ENCODE results near the gene SUPT7L.
"Not testable (repeated sequence)": the region's sequence is repeated elsewhere in the genome, so short reads cannot be mapped to it uniquely, and the experiment has no call there.

Gene SUPT7L

DNA sequence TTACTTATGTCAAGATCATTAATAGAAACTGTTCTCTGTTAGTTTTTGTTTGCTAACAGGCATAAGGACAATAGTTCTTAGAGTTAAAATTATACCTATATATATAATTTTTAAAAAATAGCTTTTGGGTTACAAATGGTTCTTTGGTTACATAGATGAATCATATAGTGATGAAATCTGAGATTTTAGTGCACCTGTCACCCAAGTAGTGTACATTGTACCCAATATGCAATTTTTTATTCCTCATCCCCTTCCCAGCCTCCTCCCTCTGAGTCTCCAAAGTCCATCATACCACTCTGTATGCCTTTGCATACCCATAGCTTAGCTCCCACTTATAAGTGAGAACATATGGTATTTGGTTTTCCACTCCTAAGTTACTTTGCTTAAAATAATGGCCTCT lies 26.6 kb upstream of the SUPT7L start:
- no peak for DNase-seq
- intact Hi-C loops (cut with DNase I): no loop called here

DNA sequence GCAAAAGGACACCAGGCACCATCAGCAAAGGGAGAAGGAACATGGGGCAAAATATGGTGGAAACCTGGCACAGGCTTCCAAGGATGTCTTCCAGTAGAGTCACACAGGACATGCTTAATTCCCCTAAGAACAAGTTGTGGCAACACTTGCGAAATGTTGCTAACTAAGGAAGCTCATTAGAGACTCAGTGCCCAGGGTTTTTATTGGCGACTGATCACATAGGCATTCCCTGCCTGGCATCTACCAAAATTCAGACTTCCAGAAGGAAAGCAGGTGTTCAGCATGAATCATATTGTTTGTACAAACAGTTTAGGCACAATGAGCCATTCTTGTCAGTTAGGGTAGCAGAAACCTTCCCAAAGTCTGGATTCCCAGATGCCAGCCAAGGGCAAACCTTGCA lies 26.0 kb upstream of the SUPT7L start:
- intact Hi-C loops (cut with DNase I): no loop called here
- no peak for DNase-seq

DNA sequence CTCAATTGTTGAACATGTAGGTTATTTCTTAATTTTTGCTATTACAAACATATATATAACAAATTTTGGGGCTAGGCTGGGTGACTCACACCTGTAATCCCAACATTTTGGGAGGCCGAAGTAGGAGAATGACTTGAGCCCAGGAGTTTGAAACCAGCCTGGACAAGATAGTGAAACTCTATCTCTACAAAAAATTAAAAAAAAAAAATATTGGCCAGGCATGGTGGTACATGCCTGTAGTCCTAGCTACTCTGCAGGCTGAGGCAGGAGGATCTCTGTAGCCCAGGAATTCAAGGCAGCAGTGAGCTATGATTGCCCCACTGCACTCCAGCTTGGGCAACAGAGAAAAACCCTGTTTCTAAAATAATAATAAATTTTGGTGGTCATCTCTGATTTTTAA lies 23.8 kb upstream of the SUPT7L start:
- no peak for DNase-seq
- intact Hi-C loops (cut with DNase I): no loop called here

DNA sequence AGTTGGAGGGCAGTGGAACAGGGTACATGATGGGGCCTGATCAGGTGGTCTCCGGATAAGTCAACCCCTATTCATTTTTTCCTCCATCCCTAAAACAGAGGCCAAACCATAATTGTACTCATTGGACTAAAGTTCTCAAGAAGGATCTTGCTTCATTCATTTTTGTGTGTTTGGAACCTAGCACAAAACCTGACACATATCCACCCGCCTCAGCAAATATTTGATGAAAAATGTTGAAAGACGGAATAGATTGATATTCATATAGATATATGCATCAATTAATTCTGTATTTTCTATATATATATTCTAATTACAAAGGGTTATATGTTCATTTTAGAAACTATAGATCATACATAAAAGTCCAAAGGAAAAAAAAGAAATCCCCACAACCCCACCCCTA lies 22.2 kb upstream of the SUPT7L start:
- intact Hi-C loops (cut with DNase I): no loop called here
- no peak for DNase-seq

DNA sequence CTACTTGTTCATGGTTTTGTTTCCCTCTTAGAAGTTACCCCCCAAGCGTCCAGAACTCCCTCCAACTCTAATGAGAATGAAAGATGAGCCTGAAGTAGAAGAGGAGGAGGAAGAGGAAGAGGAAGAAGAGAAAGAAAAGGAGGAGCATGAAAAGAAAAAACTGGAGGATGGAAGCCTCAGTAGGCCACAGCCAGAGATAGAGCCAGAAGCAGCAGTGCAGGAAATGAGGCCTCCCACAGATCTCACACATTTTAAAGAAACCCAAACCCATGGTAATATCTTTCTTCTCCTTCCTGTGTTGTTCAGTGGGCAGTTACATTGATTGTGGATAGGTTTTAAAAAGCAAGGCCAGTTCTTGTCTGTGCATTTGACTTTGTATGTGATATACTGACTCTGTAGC lies 21.6 kb upstream of the SUPT7L start:
- intact Hi-C loops (cut with DNase I); DNase-seq: not testable (repeated sequence)

DNA sequence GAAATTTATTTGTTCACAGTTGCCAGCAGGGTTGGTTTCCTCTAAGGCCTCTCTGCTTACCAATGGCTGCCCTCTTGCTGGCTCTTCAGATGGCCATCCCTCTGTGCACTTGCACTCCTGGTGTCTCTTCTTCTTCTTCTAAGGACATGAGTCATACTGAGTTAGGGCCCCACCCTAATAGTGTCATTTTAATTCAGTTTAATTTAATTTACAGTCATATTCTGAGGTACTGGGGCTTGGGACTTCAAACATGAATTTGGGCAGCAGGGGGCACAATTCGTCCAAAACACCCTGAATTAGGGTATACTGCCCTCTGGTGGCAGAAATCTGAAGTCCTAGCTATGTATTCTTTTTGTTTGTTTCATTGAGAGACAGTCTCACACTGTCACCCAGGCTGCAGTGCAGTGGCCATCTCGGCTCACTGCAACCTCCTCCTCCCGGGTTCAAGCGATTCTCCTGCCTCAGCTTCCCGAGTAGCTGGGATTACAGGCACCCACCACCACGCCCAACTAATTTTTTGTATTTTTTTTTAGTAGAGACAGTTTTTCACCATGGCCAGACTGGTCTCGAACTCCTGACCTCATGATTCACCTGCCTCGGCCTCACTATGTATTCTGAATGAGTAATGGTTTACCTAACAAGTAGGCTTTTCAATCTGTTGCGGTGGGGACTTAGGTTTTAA lies 20.1 kb upstream of the SUPT7L start:
- intact Hi-C loops (cut with DNase I): no loop called here
- peak in 37 of 42 donors; percentile 15 to 90 (median 67) for DNase-seq

DNA sequence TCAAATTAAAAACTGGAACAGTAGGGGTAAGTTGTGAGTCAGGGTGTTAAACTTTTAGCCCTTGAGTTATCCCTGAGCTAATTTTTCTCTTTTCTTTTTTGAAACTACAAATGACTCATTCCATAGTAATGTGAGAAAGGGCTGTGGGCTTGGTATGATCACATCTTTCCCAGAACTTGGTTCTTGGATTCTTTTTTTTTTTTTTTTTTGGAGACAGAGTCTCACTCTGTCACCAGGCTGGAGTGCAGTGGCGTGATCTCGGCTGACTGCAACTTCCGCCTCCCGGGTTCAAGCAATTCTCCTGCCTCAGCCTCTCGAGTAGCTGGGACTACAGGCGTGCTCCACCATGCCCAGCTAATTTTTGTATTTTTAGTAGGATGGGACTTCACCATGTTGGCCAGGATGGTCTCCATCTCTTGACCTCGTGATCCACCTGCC lies 18.9 kb upstream of the SUPT7L start:
- DNase-seq: peak in 2 of 42 donors; percentile 11 to 20
- intact Hi-C loops (cut with DNase I): not testable (repeated sequence)

DNA sequence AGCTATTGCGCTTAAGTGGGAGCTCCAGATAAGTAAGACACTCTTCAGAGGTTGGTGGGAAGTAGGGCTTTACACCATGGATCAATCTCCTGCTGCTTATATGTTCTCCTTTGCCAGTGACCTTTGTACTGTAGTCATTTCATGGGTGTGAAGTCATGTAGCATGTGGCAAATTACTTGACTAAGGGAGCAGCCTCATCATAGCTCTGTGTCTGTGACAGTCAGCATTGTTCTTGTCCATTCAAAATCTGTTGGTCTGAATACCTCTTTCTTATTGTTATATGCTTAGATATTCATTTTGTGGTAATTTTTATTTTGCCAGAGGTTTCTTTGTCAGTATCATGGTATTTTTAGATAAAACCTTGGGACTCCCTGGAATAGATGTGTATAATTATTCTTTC lies 18.4 kb upstream of the SUPT7L start:
- intact Hi-C loops (cut with DNase I): no loop called here
- no peak for DNase-seq

DNA sequence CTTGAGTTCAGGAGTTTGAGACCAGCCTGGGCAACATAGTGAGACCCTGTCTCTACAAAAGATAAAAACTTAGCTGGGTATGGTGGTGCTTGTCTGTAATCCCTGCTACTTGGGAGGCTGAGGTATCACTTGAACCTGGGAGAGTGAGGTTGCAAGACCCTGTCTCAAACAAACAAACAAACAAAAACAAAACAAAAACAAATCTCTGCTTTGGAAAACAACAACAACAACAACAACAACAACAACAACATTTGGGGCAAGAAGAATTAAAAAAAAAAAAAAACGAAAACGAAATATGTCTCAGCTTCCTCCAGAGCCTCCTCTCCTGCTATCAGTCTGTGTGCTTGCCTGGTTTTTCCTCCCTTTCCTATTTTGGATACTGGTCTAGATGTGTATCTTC lies 17.2 kb upstream of the SUPT7L start:
- no peak for DNase-seq
- intact Hi-C loops (cut with DNase I): no loop called here

DNA sequence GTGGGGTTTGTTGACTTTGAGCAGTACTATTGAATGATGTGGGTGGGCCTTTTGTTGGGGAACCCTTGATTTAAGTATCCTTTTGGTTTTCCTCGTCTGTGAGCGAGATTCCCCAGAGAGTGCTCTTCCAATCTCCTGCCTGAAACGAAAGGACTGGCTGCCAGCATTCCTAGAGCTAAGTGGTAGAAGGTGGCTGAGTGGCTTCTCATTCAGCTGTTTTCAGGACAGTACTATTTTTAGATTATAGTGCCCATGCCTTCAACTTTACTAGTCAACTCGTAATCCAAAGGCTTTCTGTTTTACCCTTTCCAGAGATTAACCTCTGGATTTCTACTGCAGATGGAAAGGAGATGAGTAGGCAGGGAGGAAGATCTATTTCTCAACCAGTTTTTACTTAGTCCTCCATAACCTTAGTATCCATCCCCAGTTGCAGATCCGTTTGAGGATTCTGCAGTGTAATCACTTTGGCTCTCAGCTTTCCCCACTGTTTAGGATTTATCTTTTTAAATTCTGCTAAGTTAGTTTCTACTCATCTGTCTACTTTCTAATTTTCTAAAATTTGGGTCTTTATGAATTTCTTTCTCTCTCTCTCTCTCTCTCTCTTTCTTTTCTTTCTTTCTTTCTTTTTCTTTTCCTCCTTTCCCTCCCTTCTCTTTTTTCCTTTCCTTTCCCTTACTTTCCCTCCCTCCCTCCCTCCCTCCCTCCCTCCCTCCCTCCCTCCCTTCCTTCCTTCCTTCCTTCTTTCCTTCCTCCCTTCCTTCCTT lies 9.5 kb upstream of the SUPT7L start:
- DNase-seq: no peak
- intact Hi-C loops (cut with DNase I): no loop called here

DNA sequence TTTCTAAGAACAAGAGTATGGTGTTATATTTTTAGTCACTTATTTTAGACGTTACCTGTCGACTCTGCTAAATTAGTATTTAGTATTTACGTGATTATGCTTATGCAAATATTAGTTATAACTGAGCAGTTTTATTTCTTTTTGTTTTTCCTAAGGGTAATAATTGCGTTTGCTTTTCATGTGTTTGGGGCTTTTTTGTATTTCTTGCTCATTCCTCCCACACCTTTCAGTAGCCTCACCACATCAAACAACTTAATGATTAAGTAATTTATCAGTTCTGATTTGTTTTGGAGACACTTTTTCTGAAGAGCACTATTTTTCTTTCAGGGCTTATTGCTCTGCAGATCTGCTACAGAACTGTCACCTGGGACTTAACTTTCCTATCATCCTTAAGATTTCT lies 7.8 kb upstream of the SUPT7L start:
- intact Hi-C loops (cut with DNase I): no loop called here
- no peak for DNase-seq

DNA sequence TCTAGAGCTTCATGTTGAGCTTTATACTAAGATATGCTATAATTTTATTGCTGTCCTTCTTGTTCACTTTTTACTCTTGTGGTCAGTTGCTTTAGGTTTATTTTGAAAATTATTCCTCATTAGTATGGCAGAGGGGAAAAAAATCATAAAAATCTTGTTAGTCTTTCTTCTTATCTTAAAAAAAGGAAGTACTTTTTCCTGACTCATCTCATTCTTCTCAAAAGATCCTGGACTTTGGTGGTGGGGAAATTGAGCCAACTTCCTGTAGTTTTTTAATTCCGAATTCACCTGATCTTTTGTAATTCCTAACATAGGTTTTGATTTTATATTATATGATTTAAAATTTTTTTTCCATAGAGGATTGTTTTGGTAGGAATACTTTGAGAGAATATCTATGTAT lies 4.0 kb upstream of the SUPT7L start:
- intact Hi-C loops (cut with DNase I): no loop called here
- DNase-seq: no peak

DNA sequence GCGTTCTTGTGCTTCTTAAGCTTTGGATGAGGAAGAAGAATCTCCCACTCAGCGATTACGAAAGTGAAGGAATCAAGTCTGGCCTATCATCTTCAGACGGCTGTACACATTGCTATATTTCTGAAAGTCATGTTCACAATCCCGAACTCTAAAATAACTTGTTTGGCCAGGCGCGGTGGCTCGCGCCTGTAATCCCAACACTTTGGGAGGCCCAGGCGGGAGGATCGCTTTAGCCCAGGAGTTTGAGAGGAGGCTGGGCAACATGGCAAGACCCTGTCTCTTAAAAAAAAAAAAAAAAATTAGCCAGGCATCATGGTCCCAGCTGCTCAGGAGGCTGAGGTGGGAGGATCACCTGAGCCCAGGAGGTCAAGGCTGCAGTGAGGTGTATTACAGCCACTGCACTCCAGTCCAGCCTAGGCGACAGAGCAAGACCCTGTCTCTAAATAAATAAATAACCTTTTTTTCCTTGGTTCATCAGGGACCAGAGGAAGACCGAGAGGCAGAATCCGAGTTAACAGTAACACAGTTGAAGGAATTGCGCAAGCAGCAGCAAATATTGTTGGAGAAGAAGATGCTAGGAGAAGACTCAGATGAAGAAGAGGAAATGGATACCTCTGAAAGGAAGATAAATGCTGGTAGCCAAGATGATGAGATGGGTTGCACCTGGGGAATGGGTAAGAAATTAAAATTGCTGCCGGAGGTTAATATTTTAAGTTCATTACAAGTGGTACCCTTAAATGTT lies 1.4 kb upstream of the SUPT7L start:
- DNase-seq: no peak
- intact Hi-C loops (cut with DNase I): no loop called here

DNA sequence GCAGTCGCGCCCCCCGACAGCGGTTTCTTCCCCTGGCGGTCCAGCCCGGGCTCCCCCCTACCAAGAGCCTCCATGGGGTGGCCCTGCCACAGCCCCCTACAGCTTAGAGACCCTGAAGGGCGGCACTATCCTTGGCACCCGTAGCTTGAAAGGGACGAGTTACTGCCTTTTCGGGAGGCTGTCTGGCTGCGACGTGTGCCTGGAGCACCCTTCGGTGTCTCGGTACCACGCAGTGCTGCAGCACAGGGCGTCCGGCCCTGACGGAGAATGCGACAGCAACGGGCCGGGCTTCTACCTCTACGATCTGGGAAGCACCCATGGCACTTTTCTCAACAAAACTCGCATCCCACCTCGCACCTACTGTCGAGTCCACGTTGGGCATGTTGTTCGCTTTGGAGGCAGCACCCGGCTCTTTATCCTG lies 750 bp upstream of the SUPT7L start:
- intact Hi-C loops (cut with DNase I): no loop called here
- DNase-seq: peak in 4 of 42 donors; percentile 11 to 17 (median 15)

DNA sequence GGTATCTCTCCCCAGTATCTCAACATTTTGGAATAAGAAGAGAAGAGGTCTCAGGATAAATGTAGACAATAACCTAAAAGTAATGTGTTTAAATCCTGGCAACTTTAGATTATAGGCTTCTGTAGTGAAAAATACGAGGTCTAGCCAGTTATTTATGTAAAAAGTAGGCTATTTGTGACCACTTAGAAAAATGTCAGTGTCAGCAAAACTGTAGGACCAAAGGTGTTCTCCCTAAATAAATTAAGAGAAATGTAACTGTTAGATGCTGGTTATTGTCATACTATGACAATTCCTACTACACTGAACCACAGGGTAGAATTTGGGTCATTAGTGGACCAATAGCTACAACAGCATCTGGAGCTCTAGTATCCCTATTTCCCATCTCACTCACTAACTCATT lies 2.0 kb downstream of the SUPT7L start:
- intact Hi-C loops (cut with DNase I): no loop called here
- no peak for DNase-seq

DNA sequence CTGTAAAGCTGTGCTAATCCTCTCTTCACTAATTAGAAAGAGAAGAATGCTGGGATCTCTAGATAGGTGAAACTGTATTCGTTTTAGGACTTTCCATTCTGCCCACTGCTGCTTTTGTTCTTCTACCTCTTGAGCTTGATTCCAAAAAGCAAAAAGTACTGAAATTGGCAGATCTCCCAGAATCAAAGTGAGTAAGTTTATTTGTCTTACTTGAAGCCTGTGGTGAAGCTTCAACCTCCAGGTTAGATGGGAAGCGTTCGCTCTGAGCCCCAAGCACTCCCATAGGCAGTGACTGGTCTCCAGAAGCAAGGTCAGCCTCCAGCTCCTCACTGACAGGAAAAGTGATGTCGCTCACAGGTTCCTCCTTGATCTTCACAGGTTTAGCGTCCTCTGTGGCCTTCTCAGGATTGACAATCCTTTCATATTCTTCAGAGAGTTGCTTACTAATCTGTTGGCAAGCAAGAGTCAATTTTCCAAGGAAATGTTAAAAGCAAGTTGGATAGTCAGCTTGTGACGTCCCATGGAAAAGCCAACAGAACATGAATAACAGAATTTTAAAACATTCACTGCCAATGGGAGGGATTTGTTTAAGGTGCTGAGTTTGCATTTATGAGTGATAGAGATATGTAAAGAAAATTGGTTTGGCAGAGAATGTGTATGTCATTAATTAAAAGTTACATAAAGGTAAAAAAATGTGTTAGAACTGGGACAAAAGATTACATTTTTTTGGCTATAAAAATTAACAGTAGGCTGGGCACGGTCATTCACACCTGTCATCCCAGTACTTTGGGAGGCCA lies 8.1 kb downstream of the SUPT7L start:
- intact Hi-C loops (cut with DNase I): no loop called here
- DNase-seq: no peak

DNA sequence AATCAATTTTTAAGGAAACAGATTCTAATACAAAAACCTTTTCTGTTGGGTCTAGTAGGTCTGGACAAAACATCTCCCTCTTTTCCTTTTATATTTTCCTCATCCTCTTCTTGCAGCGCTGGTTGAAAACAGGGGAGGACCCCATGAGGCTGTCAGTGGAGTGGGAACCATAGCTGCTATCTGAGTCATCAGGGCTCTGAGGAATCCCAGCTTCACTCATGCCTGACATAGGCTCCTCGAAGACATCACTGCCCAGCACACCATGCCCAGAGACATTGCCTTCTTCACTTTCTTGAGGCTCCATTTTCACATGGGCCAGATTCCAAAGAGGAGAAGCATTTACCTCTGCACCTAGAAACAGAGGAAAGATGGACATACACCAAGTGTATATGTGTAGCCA lies 10.0 kb downstream of the SUPT7L start:
- intact Hi-C loops (cut with DNase I): no loop called here
- DNase-seq: no peak

DNA sequence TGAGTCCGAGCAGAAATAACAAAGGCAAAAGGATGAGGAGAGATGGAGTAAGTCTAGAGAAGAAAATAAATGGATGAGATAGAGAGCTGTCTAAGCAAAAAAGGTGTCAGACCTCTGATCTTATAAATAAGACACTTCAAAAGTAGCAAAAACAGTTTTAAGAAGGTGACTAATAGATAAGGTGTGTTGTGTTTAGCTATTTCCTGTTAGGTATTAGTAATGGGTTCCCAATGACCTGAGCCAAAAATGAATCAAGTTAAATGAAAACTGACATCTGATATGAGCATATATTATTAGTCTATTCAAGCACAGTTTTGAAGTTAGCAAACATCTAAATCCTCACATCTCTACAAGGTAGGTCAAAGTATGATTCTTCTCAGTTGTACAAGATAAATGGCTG lies 10.6 kb downstream of the SUPT7L start:
- DNase-seq: no peak
- intact Hi-C loops (cut with DNase I): no loop called here

DNA sequence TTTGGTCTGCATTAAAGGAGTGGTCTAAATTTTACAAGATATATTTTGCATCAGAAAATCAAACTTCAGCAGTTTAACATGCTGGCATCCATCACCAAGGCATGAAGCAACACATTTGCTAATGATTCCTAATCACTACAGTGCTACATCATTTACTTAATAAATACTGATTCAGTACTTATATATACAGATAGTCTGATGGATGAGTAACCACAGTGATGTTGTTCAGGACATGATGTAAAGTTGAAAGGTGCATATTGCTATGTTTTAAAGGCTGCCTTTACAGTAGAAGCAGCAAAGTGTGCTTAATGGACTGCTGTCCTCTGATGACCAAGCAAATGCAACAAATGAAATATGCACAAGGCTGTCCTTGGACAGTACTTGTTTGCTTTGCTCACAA lies 11.1 kb downstream of the SUPT7L start:
- intact Hi-C loops (cut with DNase I): no loop called here

DNA sequence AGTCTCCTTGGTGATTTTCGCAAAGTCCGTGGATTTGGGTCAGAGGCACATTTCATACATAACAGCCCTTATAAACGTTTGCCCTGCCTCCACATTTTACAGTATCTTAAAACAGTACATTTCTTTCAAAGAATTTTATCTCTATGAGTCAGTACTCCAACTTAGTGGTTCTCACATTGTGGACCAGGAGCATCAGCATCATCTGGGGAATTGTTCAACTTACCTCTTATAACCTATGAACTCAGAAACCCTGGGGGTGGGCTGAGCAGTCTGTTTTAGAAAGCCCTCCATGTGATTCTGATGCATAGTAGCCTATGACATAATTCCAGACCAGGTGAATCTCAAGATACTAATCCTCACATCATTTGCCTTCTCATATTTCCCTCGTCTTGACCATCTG lies 12.4 kb downstream of the SUPT7L start:
- intact Hi-C loops (cut with DNase I): no loop called here
- DNase-seq: no peak

More for the DNA sequence above, 11.1 kb downstream of the SUPT7L start:
- no peak for DNase-seq
